ENCODE measurements around the gene SLC38A8.

GRCh38 chr16:84009282-84009681 is 33.3 kb downstream of the SLC38A8 start:
- TF ChIP-seq, protein P1, sequence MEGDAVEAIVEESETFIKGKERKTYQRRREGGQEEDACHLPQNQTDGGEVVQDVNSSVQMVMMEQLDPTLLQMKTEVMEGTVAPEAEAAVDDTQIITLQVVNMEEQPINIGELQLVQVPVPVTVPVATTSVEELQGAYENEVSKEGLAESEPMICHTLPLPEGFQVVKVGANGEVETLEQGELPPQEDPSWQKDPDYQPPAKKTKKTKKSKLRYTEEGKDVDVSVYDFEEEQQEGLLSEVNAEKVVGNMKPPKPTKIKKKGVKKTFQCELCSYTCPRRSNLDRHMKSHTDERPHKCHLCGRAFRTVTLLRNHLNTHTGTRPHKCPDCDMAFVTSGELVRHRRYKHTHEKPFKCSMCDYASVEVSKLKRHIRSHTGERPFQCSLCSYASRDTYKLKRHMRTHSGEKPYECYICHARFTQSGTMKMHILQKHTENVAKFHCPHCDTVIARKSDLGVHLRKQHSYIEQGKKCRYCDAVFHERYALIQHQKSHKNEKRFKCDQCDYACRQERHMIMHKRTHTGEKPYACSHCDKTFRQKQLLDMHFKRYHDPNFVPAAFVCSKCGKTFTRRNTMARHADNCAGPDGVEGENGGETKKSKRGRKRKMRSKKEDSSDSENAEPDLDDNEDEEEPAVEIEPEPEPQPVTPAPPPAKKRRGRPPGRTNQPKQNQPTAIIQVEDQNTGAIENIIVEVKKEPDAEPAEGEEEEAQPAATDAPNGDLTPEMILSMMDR (conservative IDR thresholded peaks at IDR 0.05; ENCODE audit: low read length), result no peak
- TF ChIP-seq EZH2phosphoT487 (IDR thresholded peaks at IDR 0.05; ENCODE audit: borderline replicate concordance), result no peak
